Astrocyte (in vitro differentiated cells and primary cell): Measurements from ENCODE around the gene IQCC. TPM values are rescaled to one million over a fixed set of nuclear protein-coding genes. Genes with fewer than 3 reads are reported as not detected.

ENCODE experiments used
- DNase-seq: peaks from one replicate; pipeline ENCODE4 v3.0.0-alpha.2; 2010; ENCODE audit warnings: low read depth
- FAIRE-seq: peaks from 2 replicates; lab custom pipeline; 2011; peaks lifted over from hg19 to GRCh38; lab: Jason Lieb, UNC
- H2AFZ ChIP-seq: 2 replicates; pipeline ENCODE4 v1.6.0; 2012; ENCODE audit warnings: low read depth, low read length, inconsistent platforms
- H3K27ac ChIP-seq: 2 replicates; pipeline ENCODE4 v1.5.1; 2011; ENCODE audit warnings: low read depth, low read length, inconsistent platforms
- H3K27me3 ChIP-seq: 2 replicates; pipeline ENCODE4 v1.6.0; 2011; ENCODE audit warnings: low read length, inconsistent platforms; ENCODE audit not compliant: insufficient read depth
- H3K36me3 ChIP-seq: 2 replicates; pipeline ENCODE4 v1.5.1; 2011; ENCODE audit warnings: low read length, inconsistent platforms; ENCODE audit not compliant: insufficient read depth
- H3K4me1 ChIP-seq: 2 replicates; pipeline ENCODE4 v1.5.1; 2011; ENCODE audit warnings: low read length, inconsistent platforms; ENCODE audit not compliant: insufficient read depth
- H3K4me2 ChIP-seq: 2 replicates; pipeline ENCODE4 v1.6.0; 2012; ENCODE audit warnings: low read length, inconsistent platforms
- H3K4me3 ChIP-seq: 2 replicates; pipeline ENCODE4 v1.5.1; 2011; ENCODE audit warnings: low read depth, mild to moderate bottlenecking, low read length, inconsistent platforms; ENCODE audit not compliant: insufficient read depth
- H3K79me2 ChIP-seq: 2 replicates; pipeline ENCODE4 v1.6.0; 2012; ENCODE audit warnings: mild to moderate bottlenecking, low read length, inconsistent platforms; ENCODE audit not compliant: insufficient read depth
- H3K9ac ChIP-seq: 2 replicates; pipeline ENCODE4 v1.6.0; 2012; ENCODE audit warnings: mild to moderate bottlenecking, low read length, inconsistent platforms
- H3K9me3 ChIP-seq: 2 replicates; pipeline ENCODE4 v1.5.1; 2012; ENCODE audit warnings: low read depth, mild to moderate bottlenecking, low read length, inconsistent platforms; ENCODE audit not compliant: insufficient read depth
- H4K20me1 ChIP-seq: 2 replicates; pipeline ENCODE4 v1.6.0; 2012; ENCODE audit warnings: low read length, inconsistent platforms; ENCODE audit not compliant: insufficient read depth
- H3K27ac Mint-ChIP-seq: one replicate; pipeline ENCODE4 v1.8.0; 2021; ENCODE audit warnings: mild to moderate bottlenecking, mixed read lengths; ENCODE audit not compliant: unreplicated experiment
- H3K27me3 Mint-ChIP-seq: one replicate; pipeline ENCODE4 v1.8.0; 2021; ENCODE audit warnings: low read depth, mixed read lengths; ENCODE audit not compliant: unreplicated experiment
- H3K36me3 Mint-ChIP-seq: one replicate; pipeline ENCODE4 v1.8.0; 2021; ENCODE audit warnings: low read depth, mixed read lengths; ENCODE audit not compliant: unreplicated experiment
- H3K4me1 Mint-ChIP-seq: one replicate; pipeline ENCODE4 v1.8.0; 2021; ENCODE audit warnings: low read depth, mixed read lengths; ENCODE audit not compliant: unreplicated experiment
- H3K4me3 Mint-ChIP-seq: one replicate; pipeline ENCODE4 v1.8.0; 2021; ENCODE audit warnings: mild to moderate bottlenecking, moderate library complexity, mixed read lengths; ENCODE audit not compliant: unreplicated experiment
- H3K9me3 Mint-ChIP-seq: one replicate; pipeline ENCODE4 v1.8.0; 2021; ENCODE audit warnings: mild to moderate bottlenecking, mixed read lengths; ENCODE audit not compliant: unreplicated experiment
- EZH2 ChIP-seq: IDR thresholded peaks from 2 replicates; pipeline ENCODE4 v1.6.1; 2012; ENCODE audit warnings: mild to moderate bottlenecking, low read length, inconsistent platforms; ENCODE audit not compliant: insufficient read depth
- total RNA-seq: library from RNA; stranded (reverse); gene quantifications from 2 replicates; pipeline ENCODE4 v1.2.1, GENCODE V29; 2021
- TF ChIP-seq, protein P1 (sequence below): IDR thresholded peaks from 2 replicates; pipeline ENCODE4 v1.5.1; 2011; ENCODE audit warnings: low read depth, mild to moderate bottlenecking, inconsistent platforms, low read length, moderate library complexity; ENCODE audit not compliant: insufficient read depth

The IQCC gene
- total RNA-seq, 1 donor from 2014 or later: 1.0 TPM

DNA sequence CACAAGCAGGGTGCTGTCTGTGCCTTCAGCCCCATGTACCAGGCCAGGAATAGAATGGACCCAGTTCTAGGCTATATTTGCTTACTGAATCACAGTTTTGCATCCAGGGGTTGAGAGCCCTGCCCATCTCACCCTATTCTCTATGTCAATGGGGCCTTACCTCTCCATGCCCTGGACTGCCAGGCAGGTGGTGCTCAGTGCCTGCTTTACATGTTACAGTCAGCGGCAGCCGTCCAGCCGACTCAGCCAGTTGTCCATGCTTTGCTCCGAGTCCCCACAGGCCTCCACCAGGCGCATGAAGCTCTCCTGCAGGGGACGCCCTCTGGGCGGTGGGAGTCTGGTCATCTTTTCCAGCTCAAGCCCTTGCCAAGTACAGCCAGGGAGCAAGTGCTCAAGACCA, 29.3 kb downstream of the IQCC start:
- Histone ChIP-seq H4K20me1 (no peaks in the 10 kb centered on the region), H3K79me2 (no peaks in the 10 kb centered on the region), H3K36me3 (peaks cover 11% of the 10 kb centered on the region), H3K9me3 (no peaks in the 10 kb centered on the region), H3K4me3 (no peak overlapping the region), H3K27me3 (no peaks in the 10 kb centered on the region), H3K27ac (peak overlapping the region; percentile 91), H3K9ac (peak overlapping the region; percentile 70), H3K4me1 (peaks cover 12% of the 10 kb centered on the region), H3K4me2 (no peak overlapping the region), H2AFZ (no peak overlapping the region)
- Mint-ChIP-seq H3K27me3 (no peaks in the 10 kb centered on the region), H3K27ac (no peak overlapping the region), H3K36me3 (peaks cover 8% of the 10 kb centered on the region), H3K4me1 (peaks cover 7% of the 10 kb centered on the region), H3K9me3 (no peaks in the 10 kb centered on the region), H3K4me3 (no peak overlapping the region)
- DNase-seq (no peak), FAIRE-seq (no peak)
- no peak for TF ChIP-seq EZH2
- TF ChIP-seq, protein P1, sequence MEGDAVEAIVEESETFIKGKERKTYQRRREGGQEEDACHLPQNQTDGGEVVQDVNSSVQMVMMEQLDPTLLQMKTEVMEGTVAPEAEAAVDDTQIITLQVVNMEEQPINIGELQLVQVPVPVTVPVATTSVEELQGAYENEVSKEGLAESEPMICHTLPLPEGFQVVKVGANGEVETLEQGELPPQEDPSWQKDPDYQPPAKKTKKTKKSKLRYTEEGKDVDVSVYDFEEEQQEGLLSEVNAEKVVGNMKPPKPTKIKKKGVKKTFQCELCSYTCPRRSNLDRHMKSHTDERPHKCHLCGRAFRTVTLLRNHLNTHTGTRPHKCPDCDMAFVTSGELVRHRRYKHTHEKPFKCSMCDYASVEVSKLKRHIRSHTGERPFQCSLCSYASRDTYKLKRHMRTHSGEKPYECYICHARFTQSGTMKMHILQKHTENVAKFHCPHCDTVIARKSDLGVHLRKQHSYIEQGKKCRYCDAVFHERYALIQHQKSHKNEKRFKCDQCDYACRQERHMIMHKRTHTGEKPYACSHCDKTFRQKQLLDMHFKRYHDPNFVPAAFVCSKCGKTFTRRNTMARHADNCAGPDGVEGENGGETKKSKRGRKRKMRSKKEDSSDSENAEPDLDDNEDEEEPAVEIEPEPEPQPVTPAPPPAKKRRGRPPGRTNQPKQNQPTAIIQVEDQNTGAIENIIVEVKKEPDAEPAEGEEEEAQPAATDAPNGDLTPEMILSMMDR: no peak

DNA sequence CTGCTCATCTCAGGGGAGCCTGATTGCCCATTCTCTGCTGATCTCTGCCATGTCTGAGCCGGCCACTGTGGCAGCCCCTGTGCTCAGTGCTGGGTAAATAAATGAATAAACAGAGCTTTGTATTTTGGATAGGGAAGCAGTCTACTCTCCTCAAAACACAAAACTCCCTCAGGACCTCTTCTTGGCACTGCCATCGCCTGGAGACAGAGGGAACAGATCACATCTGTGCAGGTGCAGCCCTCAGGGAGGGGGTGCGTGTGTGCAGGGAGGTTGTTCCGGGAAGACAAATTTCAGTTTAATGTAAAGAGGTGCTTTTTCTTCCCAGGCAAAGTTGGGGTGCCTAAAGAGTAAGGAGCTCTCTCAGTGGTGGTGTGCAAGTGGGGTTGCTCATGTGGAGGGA, 33.9 kb downstream of the IQCC start:
- no peaks in the 10 kb centered on the region for H4K20me1 ChIP-seq
- H3K36me3 ChIP-seq: no peaks in the 10 kb centered on the region
- no peak for FAIRE-seq
- peaks cover 2% of the 10 kb centered on the region for H3K36me3 Mint-ChIP-seq
- H3K4me1 Mint-ChIP-seq: peaks cover 7% of the 10 kb centered on the region
- H3K4me3 Mint-ChIP-seq: peak overlapping the region; percentile 67
- no peak for TF ChIP-seq EZH2
- TF ChIP-seq, protein P1: no peak
- H2AFZ ChIP-seq: no peak overlapping the region
- no peaks in the 10 kb centered on the region for H3K27me3 ChIP-seq
- H3K27me3 Mint-ChIP-seq: no peaks in the 10 kb centered on the region
- H3K27ac Mint-ChIP-seq: peak overlapping the region; percentile 24
- no peaks in the 10 kb centered on the region for H3K9me3 Mint-ChIP-seq
- H3K79me2 ChIP-seq: no peaks in the 10 kb centered on the region
- no peak for DNase-seq
- no peak overlapping the region for H3K27ac ChIP-seq
- H3K4me3 ChIP-seq: no peak overlapping the region
- H3K4me2 ChIP-seq: no peak overlapping the region
- no peak overlapping the region for H3K9ac ChIP-seq
- no peaks in the 10 kb centered on the region for H3K9me3 ChIP-seq
- peaks cover 28% of the 10 kb centered on the region for H3K4me1 ChIP-seq

DNA sequence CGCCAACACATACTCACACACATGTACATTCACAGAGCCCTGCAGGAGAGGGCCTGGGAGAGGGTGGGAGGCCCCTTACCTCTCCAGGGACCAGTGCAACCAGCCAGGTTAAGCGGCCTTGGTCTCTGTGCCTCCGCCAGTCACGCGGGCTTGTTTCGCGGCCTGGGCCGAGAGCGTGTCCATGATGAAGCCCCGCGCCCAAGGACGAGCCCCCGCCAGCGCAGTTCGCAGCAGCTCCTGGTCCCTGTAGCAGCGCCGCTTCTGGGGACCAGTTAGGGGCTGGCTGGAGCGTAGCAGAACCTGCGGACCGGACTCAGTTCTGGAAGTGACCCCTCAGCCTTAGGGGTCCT, 34.3 kb downstream of the IQCC start:
- Mint-ChIP-seq H3K4me3 (peak overlapping the region; percentile 90), H3K27ac (no peak overlapping the region), H3K4me1 (peaks cover 7% of the 10 kb centered on the region), H3K36me3 (peaks cover 2% of the 10 kb centered on the region), H3K27me3 (no peaks in the 10 kb centered on the region), H3K9me3 (no peaks in the 10 kb centered on the region)
- Histone ChIP-seq H3K9ac (peak overlapping the region; percentile 76), H2AFZ (peak overlapping the region; percentile 91), H3K9me3 (no peaks in the 10 kb centered on the region), H3K27ac (no peak overlapping the region), H3K4me2 (peak overlapping the region; percentile 87), H3K4me3 (peak overlapping the region; percentile 56), H3K36me3 (no peaks in the 10 kb centered on the region), H4K20me1 (no peaks in the 10 kb centered on the region), H3K79me2 (no peaks in the 10 kb centered on the region), H3K4me1 (peaks cover 28% of the 10 kb centered on the region), H3K27me3 (no peaks in the 10 kb centered on the region)
- DNase-seq (no peak), FAIRE-seq (no peak)
- no peak for TF ChIP-seq EZH2
- TF ChIP-seq, protein P1: no peak
